ENCODE data around the gene ZNF22.

Gene ZNF22

DNA sequence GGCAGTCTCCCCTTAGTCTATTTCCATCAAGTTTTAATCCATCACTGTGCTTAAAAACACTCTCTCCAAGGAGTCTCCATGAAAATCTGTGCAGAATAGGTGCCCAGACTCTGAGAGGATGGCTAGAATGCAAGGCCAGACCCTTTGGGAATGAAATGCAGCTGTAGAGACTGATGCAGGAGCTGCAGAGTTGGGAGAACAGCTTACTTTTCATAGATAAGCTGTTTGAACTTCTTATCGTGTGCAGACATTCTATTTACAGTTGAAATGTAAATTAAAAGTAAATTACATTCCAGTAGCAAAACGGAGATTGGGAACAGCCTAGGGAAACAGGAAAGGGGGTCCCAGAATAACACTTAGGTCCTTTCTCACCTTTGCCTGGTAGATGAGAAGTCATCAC is 14.9 kb downstream of the ZNF22 start:
- no peak for DNase-seq (ENCODE audit: low spot score)

DNA sequence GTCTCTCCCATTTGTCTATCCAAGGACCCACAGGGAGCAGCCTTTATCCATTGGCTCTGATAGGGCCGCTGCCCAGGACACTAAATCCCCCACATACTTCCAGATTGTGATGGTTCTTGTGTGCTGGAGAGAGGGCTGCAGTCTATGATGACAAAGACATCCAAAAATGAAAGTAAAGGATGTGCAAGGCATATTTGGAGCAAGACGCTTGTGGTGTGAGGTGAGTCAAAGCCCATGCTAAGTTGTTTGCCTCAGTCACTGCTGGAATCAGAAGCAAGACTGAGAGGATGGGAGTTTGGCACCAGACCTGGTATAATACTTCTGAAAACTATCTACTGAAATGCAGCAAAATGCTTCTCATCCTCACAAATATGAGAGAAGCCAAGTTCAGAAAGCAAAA is 22.7 kb downstream of the ZNF22 start:
- DNase-seq (ENCODE audit: low spot score): no peak

DNA sequence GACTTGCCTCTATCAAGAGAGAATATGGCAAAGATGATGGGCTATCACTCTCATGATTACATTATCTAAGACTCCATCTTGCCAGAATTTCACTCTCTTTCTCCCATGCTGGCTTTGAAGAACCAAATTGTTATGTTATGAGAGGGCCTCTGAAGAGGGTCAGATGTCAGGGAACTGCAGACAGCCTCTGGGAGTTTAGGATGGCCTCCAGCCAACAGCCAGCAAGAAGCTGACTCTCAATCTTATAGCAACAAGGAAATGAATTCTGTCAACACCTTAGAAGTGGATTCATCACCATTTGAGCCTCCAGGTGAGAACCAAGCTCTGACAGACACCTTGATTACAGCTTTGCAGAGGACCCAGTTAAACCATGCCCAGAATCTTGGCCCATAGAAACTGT is 33.6 kb downstream of the ZNF22 start:
- DNase-seq (ENCODE audit: low spot score): no peak

DNA sequence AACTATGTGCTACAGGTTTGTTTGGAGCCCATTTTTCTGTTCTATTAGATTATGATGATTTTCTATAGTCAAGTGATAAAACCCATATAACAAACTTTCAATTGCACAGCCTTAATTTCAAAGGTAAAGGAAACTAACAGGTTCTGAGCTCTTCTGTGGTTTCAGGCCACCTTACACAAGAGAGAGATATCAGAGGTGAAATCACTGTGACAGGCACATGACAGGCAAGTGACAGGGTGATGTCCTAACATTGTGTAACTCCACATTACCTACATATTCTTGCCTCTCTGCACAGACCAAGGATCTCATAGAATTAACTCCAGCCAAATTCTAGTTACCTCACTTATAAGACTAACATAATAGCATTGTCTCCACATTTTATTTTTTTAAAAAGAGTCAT is 35.0 kb downstream of the ZNF22 start:
- DNase-seq (ENCODE audit: low spot score): no peak

DNA sequence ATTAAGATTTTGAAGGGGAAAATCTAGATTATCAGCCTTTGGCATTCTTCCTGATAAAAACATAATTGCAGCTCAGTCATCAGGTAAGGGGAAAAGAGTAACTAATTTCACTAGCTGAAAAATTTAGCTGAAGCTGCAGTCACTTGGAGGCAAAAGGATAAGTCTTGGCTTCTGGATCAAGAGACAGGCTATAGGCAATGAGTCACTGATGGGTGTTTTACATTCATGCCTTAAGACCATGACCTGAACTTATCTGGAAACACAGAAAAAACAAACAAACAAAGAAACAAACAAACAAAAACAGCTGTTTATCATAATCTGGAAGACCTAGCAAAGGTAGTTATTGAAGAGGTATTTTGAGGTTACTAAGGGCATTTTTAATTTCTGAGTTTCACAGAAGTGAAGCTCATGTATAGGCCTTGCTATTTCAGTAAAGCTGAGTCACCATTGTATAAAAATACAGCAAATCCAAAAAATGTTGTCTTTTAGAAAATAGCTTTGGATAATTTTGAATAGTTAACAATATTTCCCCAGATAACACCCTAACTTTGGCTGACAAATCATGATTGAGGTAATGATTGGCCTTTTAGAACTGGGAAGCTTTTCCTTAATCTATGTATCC is 40.3 kb downstream of the ZNF22 start:
- DNase-seq (ENCODE audit: low spot score): no peak

DNA sequence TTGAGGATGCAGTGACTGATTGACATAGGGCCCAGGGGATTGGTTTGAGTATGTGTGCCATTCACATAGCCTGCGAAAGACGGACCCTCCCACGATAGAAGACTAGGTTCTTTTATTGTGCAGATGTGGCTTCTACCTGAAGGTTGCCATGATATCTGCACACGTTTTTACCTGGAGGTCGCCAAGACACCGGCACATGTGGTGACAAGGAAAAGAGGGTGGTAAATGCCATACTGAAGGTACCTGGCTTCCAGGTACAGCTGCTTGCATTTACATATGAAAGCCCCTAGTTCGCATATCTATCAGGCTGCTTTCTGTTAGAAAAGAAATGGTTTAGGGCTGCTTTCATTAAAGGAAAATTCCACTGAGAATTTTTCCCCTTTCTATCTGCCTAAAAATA is 43.6 kb downstream of the ZNF22 start:
- no peak for DNase-seq (ENCODE audit: low spot score)

DNA sequence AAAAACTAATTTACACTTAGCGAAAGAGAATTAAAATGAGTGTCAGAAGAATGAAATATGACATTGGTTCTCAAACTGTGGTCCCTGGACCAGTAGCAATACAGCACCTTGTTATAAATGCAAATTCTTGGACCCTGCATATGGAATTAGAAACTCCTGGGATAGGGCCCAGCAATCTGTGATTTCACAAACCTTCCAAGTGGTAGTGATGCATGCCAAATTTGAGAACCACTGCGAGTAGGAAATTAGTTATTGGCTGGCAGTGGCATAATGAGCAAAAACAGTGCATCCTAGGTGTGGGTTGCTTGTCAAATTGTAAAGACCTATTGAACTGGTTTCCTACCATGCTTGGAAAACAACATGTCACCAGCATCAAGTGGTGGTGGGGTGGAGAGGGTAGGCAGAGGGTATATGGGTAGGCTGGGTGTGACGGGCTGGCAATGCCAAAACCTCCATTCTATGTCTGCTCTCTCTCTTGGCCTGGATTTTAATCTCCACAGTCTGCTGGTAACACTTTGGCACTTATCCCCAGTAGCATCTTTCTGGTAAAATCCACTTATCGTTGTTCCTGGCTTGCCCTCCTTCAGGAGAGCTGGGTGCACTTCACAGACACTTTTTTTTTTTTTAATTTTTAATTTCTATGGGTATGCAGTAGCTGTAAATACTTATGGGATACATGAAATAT is 50.0 kb downstream of the ZNF22 start:
- peak; percentile 6 for DNase-seq (ENCODE audit: low spot score)

DNA sequence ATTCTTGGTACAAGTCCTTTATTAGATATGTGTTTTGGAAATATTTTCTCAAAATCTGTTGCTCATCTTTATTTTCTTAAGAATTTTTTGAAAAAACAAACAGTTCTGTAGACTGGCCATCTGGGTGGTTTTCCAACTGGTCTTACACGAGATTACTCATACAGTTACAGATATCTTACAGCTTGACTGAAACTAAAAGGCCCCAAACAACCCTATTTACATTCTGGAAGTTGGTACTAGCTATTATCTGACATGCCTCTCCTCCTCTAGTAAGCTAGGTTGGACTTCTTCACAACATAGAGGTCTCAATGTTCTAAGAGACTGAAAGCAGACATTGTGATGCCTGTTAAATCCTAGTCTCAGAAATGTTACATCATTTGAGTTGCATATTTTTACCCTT is 52.0 kb downstream of the ZNF22 start:
- no peak for DNase-seq (ENCODE audit: low spot score)

DNA sequence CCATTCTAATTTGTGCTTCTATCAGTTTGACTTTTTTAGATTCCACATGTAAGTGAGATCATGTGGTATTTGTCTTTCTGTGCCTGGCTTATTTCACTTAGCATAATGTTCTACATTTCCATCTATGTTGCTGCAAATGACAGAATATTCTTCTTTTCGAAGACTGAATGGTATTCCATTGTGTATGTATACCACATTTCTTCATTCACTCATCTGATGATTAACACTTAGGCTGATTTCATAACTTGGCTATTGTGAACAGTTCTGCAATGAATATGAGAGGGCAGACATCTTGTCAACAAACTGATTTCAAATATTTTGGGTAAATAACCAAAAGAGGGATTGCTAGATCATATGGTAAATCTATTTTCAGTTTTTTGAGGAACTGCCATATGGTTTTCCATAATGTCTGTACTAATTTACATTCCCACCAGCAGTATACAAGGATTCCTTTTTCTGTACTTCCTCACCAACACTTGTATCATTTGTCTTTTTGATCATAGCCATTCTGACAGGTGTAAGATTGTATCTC is 52.9 kb downstream of the ZNF22 start:
- DNase-seq (ENCODE audit: low spot score): no peak
